BLaER1 treated with 17β-estradiol and CSF1 and Interleukin-3, amounts not matched to agents 10 nM and 100 nM (cell line): ENCODE results near the gene CTIF.

Experiments used
- H3K27ac ChIP-seq, 11 experiments: shearing (Covaris generic); formaldehyde crosslinking; 2 replicates each; pipeline ENCODE4 v1.8.1; 2022
- H3K27me3 ChIP-seq, 11 experiments: shearing (Covaris generic); formaldehyde crosslinking; 2 replicates each; pipeline ENCODE4 v1.8.1; 2022
- H3K36me3 ChIP-seq, 11 experiments: shearing (Covaris generic); formaldehyde crosslinking; 2 replicates each; pipeline ENCODE4 v1.8.1; 2022
- H3K4me1 ChIP-seq, 10 experiments: shearing (Covaris generic); formaldehyde crosslinking; 2 replicates each; pipeline ENCODE4 v1.8.1; 2022
- H3K4me2 ChIP-seq, 11 experiments: shearing (Covaris generic); formaldehyde crosslinking; 2 replicates each; pipeline ENCODE4 v1.8.1; 2022
- H3K4me3 ChIP-seq, 10 experiments: shearing (Covaris generic); formaldehyde crosslinking; 2 replicates each; pipeline ENCODE4 v1.8.1; 2022
- H3K9ac ChIP-seq, 11 experiments: shearing (Covaris generic); formaldehyde crosslinking; 2 replicates each; pipeline ENCODE4 v1.8.1; 2022
- H3K9me3 ChIP-seq, 11 experiments: shearing (Covaris generic); formaldehyde crosslinking; replicated peaks in 1 of 11; 2 replicates each; pipeline ENCODE4 v1.8.1; 2022
- H4K20me1 ChIP-seq, 11 experiments: shearing (Covaris generic); formaldehyde crosslinking; 2 replicates each; pipeline ENCODE4 v1.8.1; 2022
- Cebpa-rat ChIP-seq, 11 experiments: shearing (Covaris generic); IDR thresholded peaks; 2 replicates each; pipeline ENCODE4 v1.8.1; 2022

The CTIF gene

GRCh38 chr18:48838921-48839818 is 300.3 kb downstream of the CTIF start:
- H3K4me2 ChIP-seq: peak overlapping the region; percentile 73 to 100 (median 97)
- peak overlapping the region in 10 of 11 experiments; percentile 6 to 54 (median 40); a peak in 16 of 22 replicates for H3K9ac ChIP-seq
- TF ChIP-seq Cebpa-rat (IDR thresholded peaks at IDR 0.05): peak in 1 of 11 experiments; percentile 69; a peak in 2 of 22 replicates
- H4K20me1 ChIP-seq: peaks cover 0 to 11% (median 0%) of the 10 kb centered on the region in 11 experiments; a peak in 3 of 22 replicates
- peak overlapping the region in 7 of 11 experiments; percentile 9 to 90 (median 49); a peak in 14 of 22 replicates for H3K27ac ChIP-seq
- no peaks in the 10 kb centered on the region for H3K36me3 ChIP-seq
- H3K9me3 ChIP-seq: no peaks in the 10 kb centered on the region
- no peaks in the 10 kb centered on the region for H3K27me3 ChIP-seq
- peaks cover 100% of the 10 kb centered on the region in 10 experiments for H3K4me1 ChIP-seq
- H3K4me3 ChIP-seq: peak overlapping the region in 2 of 10 experiments; percentile 1 to 38; a peak in 2 of 20 replicates

DNA sequence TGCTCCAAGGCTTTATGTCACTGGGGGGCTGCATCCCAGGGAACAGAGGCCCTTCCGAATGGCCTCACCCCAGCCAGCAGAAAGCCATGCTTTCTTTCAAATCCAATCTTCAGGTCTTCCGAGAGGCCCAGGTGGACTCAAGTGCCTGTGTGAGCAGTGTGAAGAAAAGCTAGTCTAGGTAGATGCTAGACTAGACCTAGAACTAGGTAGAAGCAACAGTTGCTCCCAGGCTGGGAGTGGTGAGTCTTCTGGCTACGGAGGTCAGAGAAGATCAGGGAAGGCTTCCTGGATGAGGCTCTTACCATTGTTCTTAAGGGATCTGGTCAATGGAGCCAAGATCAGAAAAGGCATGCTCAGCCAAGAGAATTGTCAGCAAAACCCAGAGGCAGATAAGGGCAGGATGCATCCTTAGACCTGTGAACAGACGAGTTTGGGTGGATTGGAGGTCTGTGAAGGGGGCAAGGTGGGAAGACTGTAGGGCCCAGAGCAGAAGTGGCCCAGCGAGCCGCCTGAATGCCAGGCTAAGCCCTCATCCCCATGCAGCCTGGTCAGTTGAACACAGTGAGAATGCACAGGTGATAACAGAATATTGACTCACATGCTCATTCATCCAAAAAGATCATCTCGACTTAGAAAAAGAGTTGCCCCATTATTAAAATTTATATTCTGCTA is 301.1 kb downstream of the CTIF start:
- Histone ChIP-seq H3K4me1 (peaks cover 99 to 100% (median 100%) of the 10 kb centered on the region in 10 experiments), H3K27ac (peak overlapping the region in 6 of 11 experiments; percentile 23 to 90 (median 84); a peak in 6 of 22 replicates)

GRCh38 chr18:48840491-48840877 is 301.7 kb downstream of the CTIF start:
- Histone ChIP-seq H3K36me3 (no peaks in the 10 kb centered on the region), H4K20me1 (peaks cover 0 to 7% (median 0%) of the 10 kb centered on the region in 11 experiments; a peak in 1 of 22 replicates), H3K4me1 (peaks cover 98 to 100% (median 100%) of the 10 kb centered on the region in 10 experiments), H3K27ac (peak overlapping the region in 6 of 11 experiments; percentile 23 to 90 (median 84); a peak in 7 of 22 replicates), H3K27me3 (no peaks in the 10 kb centered on the region), H3K9ac (no peak overlapping the region; a peak in 1 of 22 replicates), H3K9me3 (no peaks in the 10 kb centered on the region), H3K4me2 (peak overlapping the region; percentile 73 to 100 (median 97); a peak in 21 of 22 replicates), H3K4me3 (no peak overlapping the region)
- TF ChIP-seq Cebpa-rat (IDR thresholded peaks at IDR 0.05): no peak

More for the DNA sequence above, 301.1 kb downstream of the CTIF start:
- peaks cover 0 to 7% (median 0%) of the 10 kb centered on the region in 11 experiments; a peak in 1 of 22 replicates for H4K20me1 ChIP-seq
- peak overlapping the region in 3 of 11 experiments; percentile 23 to 54 (median 42); a peak in 2 of 22 replicates for H3K9ac ChIP-seq
- TF ChIP-seq Cebpa-rat (IDR thresholded peaks at IDR 0.05): no peak
- peak overlapping the region; percentile 73 to 100 (median 97) for H3K4me2 ChIP-seq
- H3K36me3 ChIP-seq: no peaks in the 10 kb centered on the region
- no peaks in the 10 kb centered on the region for H3K27me3 ChIP-seq
- H3K4me3 ChIP-seq: no peak overlapping the region
- H3K9me3 ChIP-seq: no peaks in the 10 kb centered on the region

DNA sequence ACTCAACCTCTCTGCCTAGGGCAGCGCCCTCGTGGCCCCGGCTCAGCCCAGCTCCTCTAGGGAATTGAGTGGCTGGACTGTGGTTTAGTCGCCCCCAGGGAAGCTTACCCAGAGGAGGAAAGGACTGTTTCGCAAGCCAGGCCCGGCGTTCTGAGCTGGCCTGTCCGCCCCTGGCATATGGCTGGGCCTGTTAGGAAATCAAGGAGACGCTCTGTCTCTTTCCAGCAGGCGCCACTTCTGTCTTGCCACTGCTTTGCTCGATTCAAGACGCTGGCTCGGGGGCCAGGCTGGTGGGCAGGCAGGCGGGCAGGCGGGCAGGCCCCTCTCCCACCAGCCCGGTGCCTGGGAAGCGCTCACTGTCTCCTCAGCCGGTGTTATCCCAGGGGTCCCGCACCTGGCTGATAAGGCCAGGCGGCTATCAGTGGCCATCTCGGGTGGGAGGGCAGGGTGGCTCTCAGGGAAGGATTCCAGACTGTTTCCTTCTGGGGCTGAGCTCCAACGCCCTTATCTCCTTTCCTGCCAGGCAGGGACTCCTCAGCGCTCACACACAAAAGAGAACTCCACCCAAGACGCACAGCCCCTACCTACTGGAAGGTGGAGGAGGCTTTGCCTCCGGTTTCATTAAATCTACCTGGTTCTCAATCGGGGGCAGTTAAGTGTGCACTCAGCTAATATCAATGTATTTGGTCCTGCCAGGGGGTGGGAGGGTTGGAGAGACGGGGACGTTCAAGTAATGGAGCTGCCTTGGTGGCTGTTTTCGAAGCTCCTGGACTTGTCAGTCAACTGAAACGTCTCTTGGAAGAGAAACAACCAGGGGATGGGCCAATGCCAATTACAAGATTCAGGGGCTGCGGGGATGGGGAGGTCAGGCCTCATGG is 302.8 kb downstream of the CTIF start:
- peaks cover 0 to 4% (median 0%) of the 10 kb centered on the region in 11 experiments; a peak in 1 of 22 replicates for H3K9me3 ChIP-seq
- peaks cover 0 to 7% (median 0%) of the 10 kb centered on the region in 11 experiments; a peak in 1 of 22 replicates for H4K20me1 ChIP-seq
- H3K4me1 ChIP-seq: peaks cover 89 to 94% (median 92%) of the 10 kb centered on the region in 10 experiments
- peak; percentile 40 to 91 (median 76); a peak in 18 of 22 replicates for TF ChIP-seq Cebpa-rat (IDR thresholded peaks at IDR 0.05)
- H3K36me3 ChIP-seq: no peaks in the 10 kb centered on the region
- peak overlapping the region in 5 of 10 experiments; percentile 8 to 33 (median 25); a peak in 7 of 20 replicates for H3K4me3 ChIP-seq
- H3K4me2 ChIP-seq: peak overlapping the region; percentile 85 to 100 (median 97)
- H3K27me3 ChIP-seq: no peaks in the 10 kb centered on the region
- peak overlapping the region; percentile 50 to 93 (median 86); a peak in 21 of 22 replicates for H3K27ac ChIP-seq
- peak overlapping the region; percentile 57 to 79 (median 76) for H3K9ac ChIP-seq

DNA sequence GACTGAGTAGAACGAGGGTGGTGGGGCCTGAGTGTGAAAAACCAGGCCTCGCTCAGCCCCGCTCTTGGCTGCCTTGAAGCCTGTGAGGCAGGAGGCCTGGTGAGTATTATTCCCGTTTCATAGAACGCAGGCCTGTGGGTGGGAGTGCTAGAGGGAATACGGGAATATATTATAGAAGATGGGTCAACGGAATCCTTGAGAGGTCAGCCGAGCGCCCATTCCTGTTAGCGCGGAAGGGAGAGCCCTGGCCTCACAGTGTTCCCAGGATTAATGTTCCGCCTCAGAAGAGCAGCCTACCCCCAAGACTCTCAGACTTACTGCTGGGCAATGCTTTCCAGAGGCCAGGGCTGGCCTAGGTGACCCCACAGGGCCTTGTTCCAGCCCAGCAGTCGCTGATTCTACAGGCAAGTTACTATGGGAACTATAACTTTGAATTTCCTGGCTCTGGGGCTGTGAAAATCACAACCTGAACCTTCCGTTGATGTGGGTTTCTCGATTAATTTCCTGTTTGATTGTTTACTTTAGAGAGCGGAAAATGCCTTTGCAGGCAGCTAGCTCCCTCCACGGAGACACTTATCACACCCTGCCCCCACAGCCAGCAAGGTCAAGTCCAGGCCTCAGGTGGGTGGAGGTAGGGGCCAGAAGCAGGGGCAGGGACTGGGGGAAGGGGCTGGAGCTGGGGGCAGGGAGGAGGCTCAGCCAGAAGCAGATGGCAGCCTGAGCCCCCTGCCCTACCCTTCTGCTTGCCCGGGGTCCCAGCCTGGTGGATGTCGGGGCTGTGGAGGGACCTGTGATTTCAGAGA is 303.6 kb downstream of the CTIF start:
- H3K27ac ChIP-seq: peak overlapping the region; percentile 23 to 93 (median 86); a peak in 21 of 22 replicates
- peak overlapping the region in 5 of 10 experiments; percentile 0 to 45 (median 25); a peak in 7 of 20 replicates for H3K4me3 ChIP-seq
- no peaks in the 10 kb centered on the region for H3K27me3 ChIP-seq
- H3K36me3 ChIP-seq: no peaks in the 10 kb centered on the region
- peaks cover 0 to 4% (median 0%) of the 10 kb centered on the region in 11 experiments; a peak in 1 of 22 replicates for H3K9me3 ChIP-seq
- peaks cover 81 to 86% (median 84%) of the 10 kb centered on the region in 10 experiments for H3K4me1 ChIP-seq
- H3K4me2 ChIP-seq: peak overlapping the region; percentile 85 to 100 (median 97)
- peaks cover 0 to 7% (median 0%) of the 10 kb centered on the region in 11 experiments; a peak in 1 of 22 replicates for H4K20me1 ChIP-seq
- peak overlapping the region; percentile 20 to 79 (median 76); a peak in 21 of 22 replicates for H3K9ac ChIP-seq
- no peak for TF ChIP-seq Cebpa-rat (IDR thresholded peaks at IDR 0.05)

DNA sequence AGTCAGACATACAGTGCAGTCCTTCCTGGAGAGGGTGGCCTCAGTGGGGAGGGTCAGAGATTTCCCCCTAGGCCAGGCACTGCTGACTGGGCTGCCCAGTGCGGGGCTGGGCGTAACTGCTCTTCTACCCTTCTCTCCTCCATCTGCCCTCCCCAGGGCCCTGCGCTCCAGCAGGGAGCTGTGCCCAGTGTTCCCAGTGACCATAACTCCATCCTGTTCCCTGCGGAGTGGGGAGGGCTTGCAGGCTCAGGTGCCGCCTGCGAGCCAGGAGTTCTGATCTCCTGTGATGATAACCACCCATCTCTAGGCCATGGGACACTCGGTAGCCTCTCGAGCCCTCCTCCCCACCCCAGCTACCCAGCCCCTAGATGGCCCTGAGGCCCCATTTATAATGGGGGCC is 304.3 kb downstream of the CTIF start:
- no peak for TF ChIP-seq Cebpa-rat (IDR thresholded peaks at IDR 0.05)
- Histone ChIP-seq H3K4me2 (peak overlapping the region; percentile 85 to 100 (median 97)), H3K9ac (peak overlapping the region in 9 of 11 experiments; percentile 65 to 79 (median 76); a peak in 19 of 22 replicates), H3K27me3 (no peaks in the 10 kb centered on the region), H3K9me3 (peaks cover 0 to 4% (median 0%) of the 10 kb centered on the region in 11 experiments; a peak in 1 of 22 replicates), H3K27ac (peak overlapping the region in 10 of 11 experiments; percentile 69 to 93 (median 88); a peak in 20 of 22 replicates), H4K20me1 (peaks cover 0 to 6% (median 0%) of the 10 kb centered on the region in 11 experiments; a peak in 1 of 22 replicates), H3K4me3 (peak overlapping the region in 4 of 10 experiments; percentile 12 to 45 (median 27); a peak in 5 of 20 replicates), H3K36me3 (no peaks in the 10 kb centered on the region), H3K4me1 (peaks cover 74 to 86% (median 83%) of the 10 kb centered on the region in 10 experiments)

GRCh38 chr18:48843596-48843995 is 304.8 kb downstream of the CTIF start:
- H3K27ac ChIP-seq: peak overlapping the region in 9 of 11 experiments; percentile 83 to 93 (median 89); a peak in 18 of 22 replicates
- no peak for TF ChIP-seq Cebpa-rat (IDR thresholded peaks at IDR 0.05)

More at GRCh38 chr18:48843596-48843995, 304.8 kb downstream of the CTIF start:
- peak overlapping the region in 8 of 11 experiments; percentile 65 to 79 (median 76); a peak in 14 of 22 replicates for H3K9ac ChIP-seq
- no peaks in the 10 kb centered on the region for H3K36me3 ChIP-seq
- peak overlapping the region; percentile 85 to 100 (median 97) for H3K4me2 ChIP-seq
- H4K20me1 ChIP-seq: peaks cover 0 to 2% (median 0%) of the 10 kb centered on the region in 11 experiments; a peak in 1 of 22 replicates
- peak overlapping the region in 4 of 10 experiments; percentile 12 to 45 (median 27); a peak in 3 of 20 replicates for H3K4me3 ChIP-seq
- H3K27me3 ChIP-seq: no peaks in the 10 kb centered on the region
- peaks cover 0 to 4% (median 0%) of the 10 kb centered on the region in 11 experiments; a peak in 1 of 22 replicates for H3K9me3 ChIP-seq
- peaks cover 70 to 86% (median 83%) of the 10 kb centered on the region in 10 experiments for H3K4me1 ChIP-seq
